GM12872 (cell line): ENCODE data around the gene GHRH.

Experiments
- TF ChIP-seq, protein P1 (sequence below): IDR thresholded peaks from 3 replicates; pipeline ENCODE4 v1.5.1; 2011; ENCODE audit warnings: low read depth, mild to moderate bottlenecking, low read length, moderate library complexity; ENCODE audit not compliant: insufficient read depth

Gene GHRH

DNA sequence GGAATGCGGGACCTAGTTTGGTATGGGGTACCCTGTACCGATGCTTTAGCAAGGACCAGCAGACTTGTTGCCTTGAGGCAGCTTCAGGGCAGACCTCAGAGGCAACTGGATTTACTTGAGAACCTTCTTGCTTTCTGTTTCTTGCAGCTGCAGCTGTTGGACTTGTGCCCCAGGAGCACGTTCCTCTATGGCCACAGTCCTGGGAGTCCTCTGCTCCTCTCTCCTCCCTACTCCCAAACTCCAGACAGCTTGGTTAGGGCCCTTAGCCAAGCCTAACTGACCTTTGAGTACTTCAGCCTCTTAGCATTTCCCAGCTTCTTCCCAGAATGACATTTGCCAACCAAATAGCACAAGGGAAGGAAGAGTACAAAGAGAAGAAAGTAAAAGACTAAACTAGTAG, 34.7 kb downstream of the GHRH start:
- TF ChIP-seq, protein P1, sequence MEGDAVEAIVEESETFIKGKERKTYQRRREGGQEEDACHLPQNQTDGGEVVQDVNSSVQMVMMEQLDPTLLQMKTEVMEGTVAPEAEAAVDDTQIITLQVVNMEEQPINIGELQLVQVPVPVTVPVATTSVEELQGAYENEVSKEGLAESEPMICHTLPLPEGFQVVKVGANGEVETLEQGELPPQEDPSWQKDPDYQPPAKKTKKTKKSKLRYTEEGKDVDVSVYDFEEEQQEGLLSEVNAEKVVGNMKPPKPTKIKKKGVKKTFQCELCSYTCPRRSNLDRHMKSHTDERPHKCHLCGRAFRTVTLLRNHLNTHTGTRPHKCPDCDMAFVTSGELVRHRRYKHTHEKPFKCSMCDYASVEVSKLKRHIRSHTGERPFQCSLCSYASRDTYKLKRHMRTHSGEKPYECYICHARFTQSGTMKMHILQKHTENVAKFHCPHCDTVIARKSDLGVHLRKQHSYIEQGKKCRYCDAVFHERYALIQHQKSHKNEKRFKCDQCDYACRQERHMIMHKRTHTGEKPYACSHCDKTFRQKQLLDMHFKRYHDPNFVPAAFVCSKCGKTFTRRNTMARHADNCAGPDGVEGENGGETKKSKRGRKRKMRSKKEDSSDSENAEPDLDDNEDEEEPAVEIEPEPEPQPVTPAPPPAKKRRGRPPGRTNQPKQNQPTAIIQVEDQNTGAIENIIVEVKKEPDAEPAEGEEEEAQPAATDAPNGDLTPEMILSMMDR, result no peak

DNA sequence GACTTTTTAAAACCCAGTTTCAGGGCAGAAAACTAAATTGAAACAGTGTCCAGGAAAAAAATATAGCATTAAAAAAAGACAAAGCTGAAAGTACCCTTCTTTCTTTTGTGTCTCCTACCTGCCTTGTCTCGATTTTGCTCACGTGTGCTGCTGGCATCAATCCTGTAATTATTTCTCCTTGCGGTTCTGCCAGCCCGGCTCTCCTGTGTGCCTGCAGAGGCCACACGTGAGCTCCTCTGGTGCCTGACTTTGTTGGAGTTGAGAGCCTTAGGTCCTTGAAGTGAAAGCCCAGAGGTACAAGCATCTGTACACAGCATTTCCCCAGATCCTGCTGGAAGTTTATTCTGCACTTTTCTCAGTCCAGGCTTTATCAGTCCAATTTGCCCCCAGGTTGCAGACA, 36.5 kb downstream of the GHRH start:
- TF ChIP-seq, protein P1, result no peak

DNA sequence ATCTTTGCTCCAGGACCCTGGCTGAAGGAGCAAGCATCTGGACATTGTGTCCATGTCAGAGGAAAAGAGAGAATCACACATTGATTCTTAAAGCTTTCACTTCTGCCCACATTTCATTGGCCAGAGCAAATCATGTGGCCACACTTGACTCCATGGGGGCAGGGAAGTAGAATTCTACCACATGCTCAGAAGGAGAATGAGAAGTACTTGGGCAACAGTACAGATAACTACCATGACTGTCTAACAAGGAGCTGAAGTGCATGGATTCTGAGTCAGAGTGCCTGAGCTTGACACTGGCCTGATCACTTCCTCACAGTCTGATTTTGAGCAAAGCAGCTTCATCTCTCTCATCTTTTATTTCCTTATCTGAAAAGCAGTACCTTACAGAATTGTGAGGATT, 38.6 kb downstream of the GHRH start:
- TF ChIP-seq, protein P1, result no peak

DNA sequence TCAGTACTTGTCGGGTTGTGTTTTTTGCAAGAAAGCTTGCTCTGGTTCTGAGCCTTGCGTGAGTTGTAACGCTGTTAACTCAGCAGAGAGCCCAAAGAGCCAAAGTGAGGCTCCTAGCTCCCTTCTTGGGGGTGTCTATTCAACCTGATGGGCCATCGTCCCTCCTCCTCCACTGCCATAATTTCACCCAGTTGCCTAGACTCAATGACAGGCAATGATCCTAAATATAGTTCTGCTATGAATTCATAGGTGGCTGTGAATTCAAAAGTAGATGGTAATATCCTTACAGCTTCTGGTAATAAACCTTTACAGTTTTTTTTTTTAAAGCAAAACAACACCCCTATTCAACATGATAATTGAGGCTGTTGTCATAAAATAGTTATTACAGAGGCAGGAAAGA, 39.5 kb downstream of the GHRH start:
- TF ChIP-seq, protein P1, result no peak

DNA sequence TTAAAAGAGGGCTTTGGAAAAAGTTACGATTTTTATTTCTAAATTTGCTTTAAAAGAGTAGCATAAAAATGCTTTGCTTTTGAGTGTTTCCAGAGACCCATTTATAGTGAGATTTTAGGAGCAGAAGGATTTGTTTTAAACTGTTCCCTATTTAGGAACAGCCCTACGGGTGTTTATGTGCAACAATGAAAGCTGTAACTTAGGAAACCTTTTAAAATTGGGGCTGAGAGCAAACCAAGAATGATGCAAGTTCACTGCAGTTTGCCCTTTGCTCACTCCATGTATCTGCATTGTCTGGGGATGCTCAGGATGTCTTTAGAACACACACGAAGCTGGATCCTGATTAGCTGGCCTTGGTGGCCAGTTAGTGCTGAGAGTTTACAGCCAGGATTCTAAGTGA, 40.9 kb downstream of the GHRH start:
- TF ChIP-seq, protein P1, result no peak

DNA sequence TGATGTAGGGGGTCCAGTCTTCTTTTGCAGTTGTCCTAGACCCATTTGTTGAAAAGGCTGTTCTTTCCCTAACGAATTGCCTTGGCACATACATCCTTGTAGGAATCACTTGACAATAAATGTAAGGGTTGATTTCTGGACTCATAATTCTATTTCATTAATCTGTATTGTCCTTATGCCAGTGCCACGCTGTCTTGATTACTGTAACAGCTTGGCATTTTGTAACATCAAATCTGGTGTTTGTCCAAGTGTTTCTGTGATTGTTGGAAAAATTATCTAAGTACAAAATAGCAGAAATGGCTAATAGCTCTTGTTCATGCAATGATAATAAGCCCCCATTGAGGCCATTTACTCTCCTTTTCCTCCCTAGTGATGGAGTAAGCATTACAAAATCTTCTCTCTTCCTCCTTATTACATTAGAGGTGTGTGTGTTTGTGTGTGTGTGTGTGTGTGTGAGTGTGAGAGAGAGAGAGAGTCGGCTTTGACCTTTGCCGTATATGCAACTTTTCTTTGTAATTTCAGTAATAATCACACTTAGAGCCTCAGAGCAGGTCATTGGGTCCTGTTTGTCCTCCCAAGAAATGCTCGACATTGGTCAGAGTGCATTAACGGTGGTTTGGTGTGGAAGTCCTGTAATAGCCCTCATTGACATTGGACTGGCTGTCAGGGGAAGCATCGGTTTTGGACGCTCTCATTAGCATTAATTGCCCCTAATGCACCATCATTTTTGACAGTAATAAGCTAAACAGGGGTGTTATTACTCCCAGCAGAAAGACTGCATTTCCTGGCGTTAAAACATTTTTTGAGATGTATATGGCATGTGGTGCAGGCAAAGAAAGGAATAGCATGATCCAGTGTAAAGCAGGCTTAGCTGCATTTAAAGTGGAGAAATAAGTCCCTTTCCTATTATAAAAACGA, 41.6 kb downstream of the GHRH start:
- TF ChIP-seq, protein P1, result no peak

DNA sequence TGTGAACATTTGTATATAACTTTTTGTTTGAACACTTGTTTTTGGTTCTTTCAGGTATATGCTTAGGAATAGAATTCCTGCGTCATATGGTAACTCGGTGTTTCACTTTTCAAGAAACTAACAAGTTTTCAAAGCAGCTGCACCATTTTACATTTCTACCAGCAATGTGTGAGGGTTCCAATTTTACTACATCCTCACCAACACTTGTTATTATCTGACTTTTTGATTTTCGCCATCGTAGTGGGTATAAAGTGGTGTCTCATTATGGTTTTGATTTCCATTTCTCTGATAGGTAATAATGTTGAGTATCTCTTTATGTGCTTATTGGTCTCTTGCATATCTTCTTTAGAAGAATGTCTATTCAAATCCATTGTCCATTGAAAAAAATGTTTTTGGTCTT, 42.6 kb downstream of the GHRH start:
- TF ChIP-seq, protein P1, result no peak
